ENCODE data around the gene TUFT1. TPM values are rescaled to one million over a fixed set of nuclear protein-coding genes. Genes with fewer than 3 reads are reported as not detected.

The TUFT1 gene
- total and polyA plus RNA-seq, 2 of the 8 experiments (the other 6 are each of a cell fraction or from before 2014, with no cell fraction given): 7.3 to 10.4 TPM

DNA sequence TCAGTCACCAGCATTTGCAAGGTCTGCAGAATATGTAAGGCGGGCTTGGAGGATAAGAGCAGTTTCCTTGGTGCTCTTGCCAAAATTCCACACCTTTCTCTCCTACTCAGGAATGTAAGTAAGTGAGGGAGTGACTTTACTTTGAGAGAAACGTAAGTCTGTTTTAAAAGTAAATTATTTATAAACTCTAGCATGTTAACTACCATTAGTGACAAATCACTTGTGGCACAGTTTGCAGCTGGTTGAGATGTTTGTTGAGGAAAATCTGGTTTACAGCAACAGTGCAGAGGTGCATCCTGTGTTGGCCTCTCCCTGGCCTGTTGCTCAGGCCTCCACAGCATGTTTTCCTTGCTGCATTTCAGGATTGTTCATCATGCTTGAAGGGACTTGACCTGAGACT, 20.4 kb upstream of the TUFT1 start (continued):
- TF ChIP-seq TBP (IDR thresholded peaks at IDR 0.05; ENCODE audit: low read depth, low read length): no peak
